CD14-positive monocyte (primary cell): ENCODE data around the gene PDE7B. TPM values are rescaled to one million over a fixed set of nuclear protein-coding genes. Genes with fewer than 3 reads are reported as not detected.

Experiments used
- DNase-seq, 3 donors: peaks; one replicate each; pipeline ENCODE4 v3.0.0-alpha.2; 2011 to 2022
- H2AFZ ChIP-seq: 2 replicates; pipeline ENCODE4 v1.6.0; 2012; ENCODE audit warnings: mild to moderate bottlenecking, low read depth, low read length, inconsistent platforms; ENCODE audit not compliant: insufficient read depth, poor library complexity, severe bottlenecking
- H3K27ac ChIP-seq, 2 donors: 1 replicate in 1 of 2; 2 replicates in 1 of 2; pipeline ENCODE4 v1.5.1; 2012 to 2013; ENCODE audit warnings: low read length in 2 of 2, control low read depth in 1 of 2, inconsistent platforms in 1 of 2, low read depth in 1 of 2, mild to moderate bottlenecking in 1 of 2
- H3K27me3 ChIP-seq, 2 donors: one replicate each; pipeline versions ENCODE4 v1.6.0 to v1.6.1; 2011 to 2013; ENCODE audit warnings: low read length in 2 of 2; ENCODE audit not compliant: control insufficient read depth in 2 of 2, insufficient read depth in 2 of 2
- H3K36me3 ChIP-seq, 2 donors: replicated peaks in 1 of 2; 1 replicate in 1 of 2; 2 replicates in 1 of 2; pipeline versions ENCODE4 v1.5.1 to v1.6.1; 2012 to 2013; ENCODE audit warnings: low read length in 2 of 2, control low read depth in 1 of 2, inconsistent platforms in 1 of 2, mild to moderate bottlenecking in 1 of 2; ENCODE audit not compliant: insufficient read depth in 2 of 2, control insufficient read depth in 1 of 2
- H3K4me1 ChIP-seq, 2 donors: 1 replicate in 1 of 2; 2 replicates in 1 of 2; pipeline versions ENCODE4 v1.5.1 to v1.6.1; 2012 to 2013; ENCODE audit warnings: low read length in 2 of 2, control low read depth in 1 of 2, inconsistent platforms in 1 of 2, mild to moderate bottlenecking in 1 of 2, moderate library complexity in 1 of 2; ENCODE audit not compliant: insufficient read depth in 2 of 2, control insufficient read depth in 1 of 2
- H3K4me2 ChIP-seq: replicated peaks from 2 replicates; pipeline ENCODE3; 2012; ENCODE audit warnings: low read length, moderate library complexity, mild to moderate bottlenecking; ENCODE audit not compliant: poor library complexity, severe bottlenecking; ENCODE audit errors: extremely low read depth
- H3K4me3 ChIP-seq, 3 experiments: fragments of 200-600 bp in 1 of 3; sonication (generic) in 1 of 3; replicated peaks in 1 of 3; 1 replicate in 2 of 3; 2 replicates in 1 of 3; pipeline ENCODE4 v1.5.1; 2011 to 2013; ENCODE audit warnings: low read length in 3 of 3, mild to moderate bottlenecking in 3 of 3, control low read depth in 2 of 3, low read depth in 2 of 3, inconsistent platforms in 1 of 3, moderate library complexity in 1 of 3
- H3K79me2 ChIP-seq: 2 replicates; pipeline ENCODE4 v1.6.0; 2012; ENCODE audit warnings: mild to moderate bottlenecking, control low read depth, inconsistent platforms, low read length, moderate library complexity; ENCODE audit not compliant: insufficient read depth
- H3K9ac ChIP-seq: 2 replicates; pipeline ENCODE4 v1.6.0; 2017; ENCODE audit warnings: low read length, mild to moderate bottlenecking; ENCODE audit not compliant: insufficient read depth, poor library complexity, severe bottlenecking
- H3K9me3 ChIP-seq, 2 donors: replicated peaks in 1 of 2; 1 replicate in 1 of 2; 2 replicates in 1 of 2; pipeline versions ENCODE4 v1.5.1 to v1.6.1; 2012 to 2013; ENCODE audit warnings: low read length in 2 of 2, control low read depth in 1 of 2; ENCODE audit not compliant: control insufficient read depth in 1 of 2, insufficient read depth in 1 of 2
- H4K20me1 ChIP-seq: 2 replicates; pipeline ENCODE4 v1.6.0; 2012; ENCODE audit warnings: mild to moderate bottlenecking, low read length, control low read depth, moderate library complexity; ENCODE audit not compliant: insufficient read depth
- H3K27ac Mint-ChIP-seq, 7 donors: one replicate each; pipeline ENCODE4 v1.8.0; 2020; ENCODE audit warnings: mild to moderate bottlenecking in 7 of 7, mixed read lengths in 7 of 7, moderate library complexity in 6 of 7, inconsistent platforms in 2 of 7
- H3K27me3 Mint-ChIP-seq, 3 donors: one replicate each; pipeline ENCODE4 v1.8.0; 2021 to 2022; ENCODE audit warnings: low read depth in 3 of 3, mild to moderate bottlenecking in 3 of 3, mixed read lengths in 3 of 3, moderate library complexity in 3 of 3, inconsistent platforms in 1 of 3
- H3K36me3 Mint-ChIP-seq, 2 donors: one replicate each; pipeline ENCODE4 v1.8.0; 2020; ENCODE audit warnings: mixed read lengths in 2 of 2, inconsistent platforms in 1 of 2, mild to moderate bottlenecking in 1 of 2
- H3K4me1 Mint-ChIP-seq: one replicate; pipeline ENCODE4 v1.8.0; 2020; ENCODE audit warnings: mild to moderate bottlenecking, mixed read lengths
- H3K4me3 Mint-ChIP-seq, 2 donors: one replicate each; pipeline ENCODE4 v1.8.0; 2020; ENCODE audit warnings: mild to moderate bottlenecking in 2 of 2, mixed read lengths in 2 of 2, moderate library complexity in 1 of 2
- H3K9me3 Mint-ChIP-seq, 7 donors: one replicate each; pipeline ENCODE4 v1.8.0; 2020 to 2022; ENCODE audit warnings: mixed read lengths in 7 of 7, mild to moderate bottlenecking in 6 of 7, moderate library complexity in 6 of 7, inconsistent platforms in 2 of 7
- WGBS: methylation state at CpG from one replicate; pipeline ENCODE4 v1.1.5; 2013; ENCODE audit warnings: missing lambda C conversion rate; ENCODE audit not compliant: insufficient coverage; 5-methylcytosine and 5-hydroxymethylcytosine counted together
- intact Hi-C, 2 donors: fragments of 100-400 bp; cut with micrococcal nuclease; formaldehyde crosslinking; loops; one replicate each; pipeline versions ENCODE4 v1.15.0 to v1.15.1; 2023
- polyA plus RNA-seq, 3 donors: library from polyadenylated mRNA; depleted of rRNA in 1 of 3; unstranded in 2 of 3; stranded (reverse) in 1 of 3; fragments of 300-500 nt in 2 of 3; fragments of >200 nt in 1 of 3; fragmentation: Illumina TruSeq in 2 of 3; gene quantifications; 1 replicate in 2 of 3; 2 replicates in 1 of 3; pipeline ENCODE4 v1.2.3, GENCODE V29; 2012 to 2021
- TF ChIP-seq, protein P1 (sequence below): fragments of 200-600 bp; IDR thresholded peaks from one replicate; pipeline ENCODE4 v1.8.0; 2022; ENCODE audit warnings: antibody characterized with exemption, mild to moderate bottlenecking

PDE7B gene
- polyA plus RNA-seq, 3 donors = 0.37 to 1.1 (median 0.89) TPM

DNA sequence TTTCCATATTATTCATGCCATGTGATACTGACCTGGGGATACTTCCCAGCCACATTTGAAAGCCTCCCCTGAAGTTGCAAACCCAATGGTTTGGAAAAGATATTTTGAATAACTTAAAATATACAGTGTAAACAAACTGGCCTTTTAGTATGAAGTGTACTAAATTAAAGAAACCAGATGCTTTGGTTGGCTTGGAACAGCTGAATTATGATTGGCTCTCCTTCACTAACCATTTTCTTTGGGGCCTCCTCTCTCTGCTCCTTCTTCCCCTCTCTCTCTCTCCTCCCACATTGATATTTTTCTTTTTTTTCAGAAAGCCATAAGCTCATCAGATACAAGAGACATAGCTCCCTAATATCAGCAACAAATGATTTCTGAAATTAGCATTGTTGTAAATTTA, 232.0 kb downstream of the PDE7B start:
- Histone ChIP-seq H3K9me3 (no peaks in the 10 kb centered on the region), H3K36me3 (no peaks in the 10 kb centered on the region), H3K79me2 (no peaks in the 10 kb centered on the region), H2AFZ (no peak overlapping the region), H4K20me1 (no peaks in the 10 kb centered on the region), H3K27ac (no peak overlapping the region), H3K9ac (no peak overlapping the region), H3K4me3 (no peak overlapping the region), H3K27me3 (no peaks in the 10 kb centered on the region), H3K4me1 (no peaks in the 10 kb centered on the region), H3K4me2 (no peak overlapping the region)
- no peaks in the 10 kb centered on the region for H3K4me1 Mint-ChIP-seq
- peaks cover 0 to 2% (median 0%) of the 10 kb centered on the region in 3 donors for H3K27me3 Mint-ChIP-seq
- no peak overlapping the region for H3K27ac Mint-ChIP-seq
- H3K36me3 Mint-ChIP-seq = no peaks in the 10 kb centered on the region
- peaks cover 0 to 1% (median 0%) of the 10 kb centered on the region in 7 donors for H3K9me3 Mint-ChIP-seq
- TF ChIP-seq, protein P1, sequence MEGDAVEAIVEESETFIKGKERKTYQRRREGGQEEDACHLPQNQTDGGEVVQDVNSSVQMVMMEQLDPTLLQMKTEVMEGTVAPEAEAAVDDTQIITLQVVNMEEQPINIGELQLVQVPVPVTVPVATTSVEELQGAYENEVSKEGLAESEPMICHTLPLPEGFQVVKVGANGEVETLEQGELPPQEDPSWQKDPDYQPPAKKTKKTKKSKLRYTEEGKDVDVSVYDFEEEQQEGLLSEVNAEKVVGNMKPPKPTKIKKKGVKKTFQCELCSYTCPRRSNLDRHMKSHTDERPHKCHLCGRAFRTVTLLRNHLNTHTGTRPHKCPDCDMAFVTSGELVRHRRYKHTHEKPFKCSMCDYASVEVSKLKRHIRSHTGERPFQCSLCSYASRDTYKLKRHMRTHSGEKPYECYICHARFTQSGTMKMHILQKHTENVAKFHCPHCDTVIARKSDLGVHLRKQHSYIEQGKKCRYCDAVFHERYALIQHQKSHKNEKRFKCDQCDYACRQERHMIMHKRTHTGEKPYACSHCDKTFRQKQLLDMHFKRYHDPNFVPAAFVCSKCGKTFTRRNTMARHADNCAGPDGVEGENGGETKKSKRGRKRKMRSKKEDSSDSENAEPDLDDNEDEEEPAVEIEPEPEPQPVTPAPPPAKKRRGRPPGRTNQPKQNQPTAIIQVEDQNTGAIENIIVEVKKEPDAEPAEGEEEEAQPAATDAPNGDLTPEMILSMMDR = no peak
- intact Hi-C loops = no loop called here
- no peak overlapping the region for H3K4me3 Mint-ChIP-seq
- DNase-seq = no peak

DNA sequence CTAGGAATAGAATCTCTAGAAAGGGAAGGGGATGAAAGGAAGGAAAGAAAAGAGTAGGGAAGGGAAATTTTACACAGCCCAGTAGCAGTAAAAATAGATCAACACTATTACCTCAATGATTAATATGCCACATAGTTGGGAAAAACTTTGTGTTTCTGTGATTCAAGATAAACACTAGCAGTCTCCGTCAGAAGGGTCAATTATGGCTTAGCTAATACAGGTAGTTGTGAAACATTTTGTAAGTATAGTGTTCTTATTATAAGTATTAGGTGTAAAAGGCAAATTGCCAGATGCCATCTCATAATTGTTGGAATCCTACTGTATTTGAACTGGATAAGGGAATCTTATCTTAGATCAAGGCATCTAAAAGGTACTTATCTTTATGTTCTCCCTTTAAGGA, 232.9 kb downstream of the PDE7B start:
- Mint-ChIP-seq H3K4me3 (no peak overlapping the region), H3K9me3 (peaks cover 0 to 1% (median 0%) of the 10 kb centered on the region in 7 donors), H3K36me3 (no peaks in the 10 kb centered on the region), H3K27ac (no peak overlapping the region), H3K4me1 (no peaks in the 10 kb centered on the region), H3K27me3 (peaks cover 0 to 2% (median 0%) of the 10 kb centered on the region in 3 donors)
- H3K4me1 ChIP-seq = no peaks in the 10 kb centered on the region
- no peak overlapping the region for H2AFZ ChIP-seq
- no peak overlapping the region for H3K27ac ChIP-seq
- WGBS = no CpG with 5 or more reads among the region's 1 CpG
- H3K4me3 ChIP-seq = no peak overlapping the region
- no peaks in the 10 kb centered on the region for H3K27me3 ChIP-seq
- no peaks in the 10 kb centered on the region for H4K20me1 ChIP-seq
- no peak for DNase-seq
- intact Hi-C loops = no loop called here
- no peak overlapping the region for H3K9ac ChIP-seq
- TF ChIP-seq, protein P1 = no peak
- no peak overlapping the region for H3K4me2 ChIP-seq
- H3K36me3 ChIP-seq = no peaks in the 10 kb centered on the region
- no peaks in the 10 kb centered on the region for H3K79me2 ChIP-seq
- H3K9me3 ChIP-seq = no peaks in the 10 kb centered on the region
